ENCODE data around the gene PUSL1.

GRCh38 chr1:1310476-1311053, 2.2 kb downstream of the PUSL1 start:
- TF ChIP-seq GATA3 (IDR thresholded peaks at IDR 0.05; ENCODE audit: low read depth, low read length): no peak
- no peak for TF ChIP-seq GATA2 (IDR thresholded peaks at IDR 0.05; ENCODE audit: low read depth, low read length)

Measured in SH-SY5Y (cell line).